Fibroblast of lung (primary cell): Measurements from ENCODE around the gene HLA-DRB5. TPM values are rescaled to one million over a fixed set of nuclear protein-coding genes. Genes with fewer than 3 reads are reported as not detected.
"Not testable (repeated sequence)": the region's sequence is repeated elsewhere in the genome, so short reads cannot be mapped to it uniquely, and the experiment has no call there.

ENCODE experiments used
- DNase-seq, 2 donors: peaks; one replicate each; pipeline versions ENCODE4 v3.0.0 to v3.0.0-alpha.2; 2010; ENCODE audit warnings: low read depth in 2 of 2
- H2AFZ ChIP-seq: 2 replicates; pipeline ENCODE4 v1.5.1; 2012; ENCODE audit warnings: low read length, control low read depth, inconsistent platforms
- H3K27ac ChIP-seq: 2 replicates; pipeline ENCODE4 v1.5.1; 2011; ENCODE audit warnings: low read length, control low read depth; ENCODE audit not compliant: insufficient read depth
- H3K27me3 ChIP-seq: 2 replicates; pipeline ENCODE4 v1.5.1; 2011; ENCODE audit warnings: mild to moderate bottlenecking, low read length; ENCODE audit not compliant: control insufficient read depth, insufficient read depth
- H3K36me3 ChIP-seq: 2 replicates; pipeline ENCODE4 v1.5.1; 2011; ENCODE audit warnings: low read length; ENCODE audit not compliant: control insufficient read depth, insufficient read depth
- H3K4me1 ChIP-seq: 2 replicates; pipeline ENCODE4 v1.5.1; 2011; ENCODE audit warnings: low read length; ENCODE audit not compliant: control insufficient read depth, insufficient read depth; ENCODE audit errors: extremely low read depth
- H3K4me2 ChIP-seq: 2 replicates; pipeline ENCODE4 v1.5.1; 2011; ENCODE audit warnings: low read length, control low read depth; ENCODE audit not compliant: insufficient read depth; ENCODE audit errors: extremely low read depth
- H3K4me3 ChIP-seq, 4 experiments: fragments of 200-600 bp in 1 of 4; sonication (generic) in 1 of 4; replicated peaks in 1 of 4; 2 replicates each; pipeline ENCODE4 v1.5.1; 2011 to 2016; ENCODE audit warnings: low read length in 4 of 4, low read depth in 3 of 4, mild to moderate bottlenecking in 3 of 4, control low read depth in 2 of 4, inconsistent platforms in 1 of 4, mixed read lengths in 1 of 4; ENCODE audit not compliant: insufficient read depth in 1 of 4; ENCODE audit errors: control extremely low read depth in 1 of 4
- H3K79me2 ChIP-seq: 2 replicates; pipeline ENCODE4 v1.5.1; 2012; ENCODE audit warnings: mild to moderate bottlenecking, low read length, inconsistent platforms; ENCODE audit not compliant: control insufficient read depth, insufficient read depth
- H3K9ac ChIP-seq: 2 replicates; pipeline ENCODE4 v1.5.1; 2011; ENCODE audit warnings: mild to moderate bottlenecking, low read length, control low read depth; ENCODE audit not compliant: insufficient read depth
- H3K9me3 ChIP-seq: 2 replicates; pipeline ENCODE4 v1.5.1; 2012; ENCODE audit warnings: low read depth, low read length; ENCODE audit not compliant: control insufficient read depth, insufficient read depth
- H4K20me1 ChIP-seq: 2 replicates; pipeline ENCODE4 v1.5.1; 2011; ENCODE audit warnings: low read length; ENCODE audit not compliant: control insufficient read depth, insufficient read depth; ENCODE audit errors: extremely low read depth
- EZH2 ChIP-seq: IDR thresholded peaks from 2 replicates; pipeline ENCODE4 v1.5.1; 2012; ENCODE audit warnings: low read length, control low read depth, mild to moderate bottlenecking; ENCODE audit errors: missing control alignments
- polyA plus RNA-seq, 2 donors: library from polyadenylated mRNA; depleted of rRNA in 1 of 2; stranded (reverse) in 1 of 2; unstranded in 1 of 2; fragments of >200 nt; gene quantifications; 2 replicates each; pipeline ENCODE4 v1.2.1, GENCODE V29; 2011 to 2012; ENCODE audit warnings: missing spikeins in 1 of 2
- total RNA-seq: library from RNA; depleted of rRNA; stranded (reverse); fragments of >200 nt; gene quantifications from 2 replicates; pipeline ENCODE4 v1.2.1, GENCODE V29; 2014
- TF ChIP-seq, protein P1 (sequence below), 2 donors: IDR thresholded peaks in 1 of 2; conservative IDR thresholded peaks in 1 of 2; 1 replicate in 1 of 2; 2 replicates in 1 of 2; pipeline ENCODE4 v1.5.1; 2011 to 2012; ENCODE audit warnings: low read length in 2 of 2, control low read depth in 1 of 2, inconsistent platforms in 1 of 2, low read depth in 1 of 2, mild to moderate bottlenecking in 1 of 2

The HLA-DRB5 gene
- total and polyA plus RNA-seq, 2 donors (not counting 1 experiment from before 2014, with no cell fraction given): not detected

DNA sequence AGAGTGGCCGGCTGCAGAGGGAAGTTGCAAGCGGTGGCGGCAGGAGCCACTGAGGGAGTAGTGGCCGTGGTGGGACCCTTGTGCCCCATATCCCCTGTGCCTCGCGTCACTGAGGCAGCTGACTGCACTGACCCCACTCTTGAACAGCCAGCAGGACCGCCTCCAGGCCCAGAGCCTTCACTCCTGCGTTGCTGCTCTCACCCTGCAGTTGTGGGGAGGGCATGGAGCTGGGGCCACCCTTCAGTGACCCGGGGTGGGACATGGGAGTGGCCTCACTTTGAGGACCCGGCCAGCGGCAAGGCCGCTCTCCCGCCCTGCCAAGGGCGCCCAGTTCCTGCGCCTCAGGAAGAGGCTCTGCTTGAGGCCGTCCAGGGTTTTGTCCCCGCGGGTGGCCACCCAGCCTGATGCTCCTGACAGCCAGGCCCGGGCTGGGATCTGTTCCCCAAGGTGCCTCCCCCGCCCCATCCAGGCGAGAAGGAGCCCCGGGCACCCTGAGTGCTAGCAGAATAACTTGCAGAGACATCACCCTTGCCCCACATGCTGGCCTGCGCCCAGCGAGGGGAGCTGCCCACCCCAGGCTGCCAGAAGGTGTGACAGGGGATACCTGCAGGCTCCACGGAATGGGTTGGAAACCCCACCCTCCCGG is 46.0 kb downstream of the HLA-DRB5 start:
- H3K27me3 ChIP-seq: no peaks in the 10 kb centered on the region
- no peak overlapping the region for H3K4me3 ChIP-seq
- H3K9me3 ChIP-seq: no peaks in the 10 kb centered on the region

DNA sequence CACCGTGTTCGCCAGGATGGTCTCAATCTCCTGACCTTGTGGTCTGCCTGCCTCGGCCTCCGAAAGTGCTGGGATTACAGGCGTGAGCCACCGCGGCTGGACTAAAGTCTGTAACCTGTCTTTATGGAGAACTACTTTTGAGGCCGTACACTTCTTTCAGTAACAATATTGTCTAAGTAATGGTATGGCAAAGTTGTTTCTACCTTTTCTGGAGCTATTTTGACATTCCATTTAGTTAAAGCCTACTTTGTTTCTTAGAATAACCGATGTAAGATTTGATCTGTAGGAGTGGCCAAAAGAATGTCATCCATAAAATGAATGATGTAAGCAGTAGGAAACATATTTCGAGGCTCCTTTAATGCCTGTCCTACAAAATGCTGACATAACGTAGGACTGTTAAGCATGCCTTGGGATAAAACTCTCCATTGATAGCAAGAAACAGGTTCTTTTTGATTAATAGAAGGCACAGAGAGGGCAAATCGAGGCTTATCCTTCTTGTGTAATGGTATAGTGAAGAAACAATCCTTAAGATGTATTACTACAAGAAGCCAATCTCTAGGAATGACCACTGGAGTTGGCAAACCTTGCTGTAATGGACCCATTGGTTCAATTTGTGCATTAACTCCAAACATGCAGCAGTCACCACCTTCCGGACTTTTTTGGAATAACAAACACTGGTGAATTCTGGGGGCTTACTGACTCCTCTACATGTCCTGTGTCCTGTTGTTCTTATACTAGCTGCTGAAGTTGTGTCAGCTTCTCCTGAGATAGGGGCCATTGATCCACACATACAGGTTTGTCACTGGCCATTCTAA is 54.5 kb downstream of the HLA-DRB5 start:
- H3K9ac ChIP-seq: no peak overlapping the region
- DNase-seq: no peak
- no peaks in the 10 kb centered on the region for H3K9me3 ChIP-seq
- H2AFZ ChIP-seq: no peak overlapping the region
- H4K20me1 ChIP-seq: no peaks in the 10 kb centered on the region
- no peaks in the 10 kb centered on the region for H3K79me2 ChIP-seq
- no peak overlapping the region for H3K27ac ChIP-seq
- H3K4me3 ChIP-seq: no peak overlapping the region
- no peaks in the 10 kb centered on the region for H3K27me3 ChIP-seq
- TF ChIP-seq, protein P1, sequence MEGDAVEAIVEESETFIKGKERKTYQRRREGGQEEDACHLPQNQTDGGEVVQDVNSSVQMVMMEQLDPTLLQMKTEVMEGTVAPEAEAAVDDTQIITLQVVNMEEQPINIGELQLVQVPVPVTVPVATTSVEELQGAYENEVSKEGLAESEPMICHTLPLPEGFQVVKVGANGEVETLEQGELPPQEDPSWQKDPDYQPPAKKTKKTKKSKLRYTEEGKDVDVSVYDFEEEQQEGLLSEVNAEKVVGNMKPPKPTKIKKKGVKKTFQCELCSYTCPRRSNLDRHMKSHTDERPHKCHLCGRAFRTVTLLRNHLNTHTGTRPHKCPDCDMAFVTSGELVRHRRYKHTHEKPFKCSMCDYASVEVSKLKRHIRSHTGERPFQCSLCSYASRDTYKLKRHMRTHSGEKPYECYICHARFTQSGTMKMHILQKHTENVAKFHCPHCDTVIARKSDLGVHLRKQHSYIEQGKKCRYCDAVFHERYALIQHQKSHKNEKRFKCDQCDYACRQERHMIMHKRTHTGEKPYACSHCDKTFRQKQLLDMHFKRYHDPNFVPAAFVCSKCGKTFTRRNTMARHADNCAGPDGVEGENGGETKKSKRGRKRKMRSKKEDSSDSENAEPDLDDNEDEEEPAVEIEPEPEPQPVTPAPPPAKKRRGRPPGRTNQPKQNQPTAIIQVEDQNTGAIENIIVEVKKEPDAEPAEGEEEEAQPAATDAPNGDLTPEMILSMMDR (conservative IDR thresholded peaks at IDR 0.05 in 1 of 2, IDR thresholded peaks at IDR 0.05 in 1 of 2; ENCODE audit: low read depth in 1 of 2, low read length in 2 of 2): no peak
- no peak for TF ChIP-seq EZH2
- no peaks in the 10 kb centered on the region for H3K4me1 ChIP-seq
- no peak overlapping the region for H3K4me2 ChIP-seq
- H3K36me3 ChIP-seq: no peaks in the 10 kb centered on the region

More for the DNA sequence above, 46.0 kb downstream of the HLA-DRB5 start:
- Histone ChIP-seq H3K9ac (no peak overlapping the region), H3K4me1 (no peaks in the 10 kb centered on the region), H3K27ac (no peak overlapping the region), H3K4me2 (no peak overlapping the region), H3K79me2 (no peaks in the 10 kb centered on the region), H2AFZ (no peak overlapping the region), H3K36me3 (no peaks in the 10 kb centered on the region), H4K20me1 (no peaks in the 10 kb centered on the region)
- no peak for DNase-seq
- TF ChIP-seq EZH2: no peak
- TF ChIP-seq, protein P1 (conservative IDR thresholded peaks at IDR 0.05 in 1 of 2, IDR thresholded peaks at IDR 0.05 in 1 of 2; ENCODE audit: low read depth in 1 of 2, low read length in 2 of 2): no peak

DNA sequence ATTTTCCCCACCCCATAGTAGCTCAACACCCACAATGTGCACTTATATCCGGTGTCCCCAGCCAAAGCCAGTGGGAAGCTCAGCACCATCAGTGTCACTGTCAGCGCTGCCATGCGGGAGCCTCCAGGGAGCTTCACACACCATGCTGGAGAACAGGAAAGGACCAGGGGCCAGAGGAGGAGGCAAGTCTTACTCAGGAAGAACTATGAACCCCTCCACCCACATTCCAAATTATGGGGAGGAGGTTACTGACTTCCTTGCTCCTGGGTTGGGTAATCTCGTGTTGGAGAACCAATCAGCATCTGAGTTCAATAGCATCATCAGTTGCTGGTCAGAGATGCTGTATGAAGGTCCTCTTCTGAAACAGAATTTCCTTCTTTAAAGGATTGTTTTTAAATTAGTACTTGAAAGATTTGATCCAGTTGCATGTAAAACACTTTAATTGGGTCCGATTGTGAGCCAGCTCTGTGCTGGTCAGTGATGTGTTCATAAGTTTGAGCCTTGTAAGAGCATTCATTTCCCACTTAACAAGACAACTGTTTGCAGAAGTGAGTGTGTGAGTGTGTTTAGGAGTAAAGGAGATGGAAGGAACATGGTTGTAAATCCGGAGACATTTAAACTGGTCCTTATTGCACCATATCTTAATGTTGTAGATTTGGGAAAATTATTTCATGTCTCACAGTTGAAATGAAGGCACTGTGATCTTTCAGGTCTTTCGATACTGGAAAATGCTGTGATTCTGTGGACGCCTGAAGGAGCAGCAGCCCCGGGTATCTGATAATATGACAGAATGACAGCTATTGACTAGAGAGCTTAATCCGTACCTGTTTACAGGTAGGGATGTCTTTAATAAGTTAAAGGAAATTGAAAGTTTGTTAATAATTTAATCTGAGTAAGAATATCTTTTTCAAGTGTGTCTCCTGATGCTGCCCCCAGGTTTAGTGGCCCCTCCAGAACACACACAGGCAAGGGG is 56.4 kb downstream of the HLA-DRB5 start:
- not testable (repeated sequence) for H3K4me1 ChIP-seq, DNase-seq, H3K27me3 ChIP-seq, H3K9ac ChIP-seq, H3K9me3 ChIP-seq, H4K20me1 ChIP-seq, H3K36me3 ChIP-seq, H3K4me3 ChIP-seq, H3K4me2 ChIP-seq, H3K79me2 ChIP-seq, H3K27ac ChIP-seq, H2AFZ ChIP-seq
